IMR-90 (cell line): ENCODE results near the gene ATP8B4. TPM values are rescaled to one million over a fixed set of nuclear protein-coding genes. Genes with fewer than 3 reads are reported as not detected.

Experiments used
- ATAC-seq: fragments of 200-7000 bp; cut with Tn5 transposase; 2 replicates; pipeline ENCODE4 v1.9.1; 2020; ENCODE audit warnings: low read depth, mild to moderate bottlenecking, moderate library complexity
- BruUV-seq: library from RNA; stranded (reverse); fragments of 400-500 nt; replicated peaks from 2 replicates; lab custom pipeline; 2021; lab: Mats Ljungman, UMichigan
- CTCF ChIA-PET: fragments of 300-600 bp; formaldehyde crosslinking; extraction: SDS; loops from one replicate; lab custom pipeline; 2021; ENCODE audit warnings: antibody characterized with exemption; lab: Yijun Ruan, JAX
- POLR2A ChIA-PET: fragments of 300-600 bp; sonication (Branson Sonifier 250); formaldehyde crosslinking; loops from one replicate; lab custom pipeline; 2022; ENCODE audit warnings: antibody characterized with exemption; ENCODE audit not compliant: unreplicated experiment; lab: Charles Lee
- DNase-seq: peaks from one replicate; pipeline ENCODE4 v3.0.0; 2013
- H2AFZ ChIP-seq: replicated peaks from 2 replicates; pipeline ENCODE3; 2013; ENCODE audit warnings: low read length, mild to moderate bottlenecking; ENCODE audit not compliant: poor library complexity
- H2AK5ac ChIP-seq: 2 replicates; pipeline ENCODE4 v1.6.1; 2013; ENCODE audit warnings: low read depth, low read length, inconsistent platforms
- H2AK9ac ChIP-seq: replicated peaks from 2 replicates; pipeline ENCODE3; 2013; ENCODE audit warnings: mild to moderate bottlenecking, low read depth, low read length, moderate library complexity; ENCODE audit not compliant: poor library complexity
- H2BK120ac ChIP-seq: 2 replicates; pipeline ENCODE4 v1.6.1; 2013; ENCODE audit warnings: low read depth, low read length, inconsistent platforms
- H2BK15ac ChIP-seq: 3 replicates; pipeline ENCODE4 v1.6.1; 2013; ENCODE audit warnings: low read depth, low read length, inconsistent platforms
- H2BK20ac ChIP-seq: 2 replicates; pipeline ENCODE4 v1.6.1; 2013; ENCODE audit warnings: low read depth, mild to moderate bottlenecking, inconsistent platforms, low read length, moderate library complexity
- H2BK5ac ChIP-seq: 2 replicates; pipeline ENCODE4 v1.6.1; 2013; ENCODE audit warnings: mild to moderate bottlenecking, low read depth, low read length, inconsistent platforms; ENCODE audit not compliant: poor library complexity, severe bottlenecking
- H3K14ac ChIP-seq: replicated peaks from 2 replicates; pipeline ENCODE4 v1.6.1; 2013; ENCODE audit warnings: low read depth, low read length, inconsistent platforms
- H3K18ac ChIP-seq: 2 replicates; pipeline ENCODE4 v1.6.1; 2013; ENCODE audit warnings: low read depth, low read length, control low read depth
- H3K23ac ChIP-seq: 2 replicates; pipeline ENCODE4 v1.6.1; 2013; ENCODE audit warnings: low read depth, low read length, inconsistent platforms
- H3K27ac ChIP-seq: 2 replicates; pipeline ENCODE4 v1.5.1; 2013; ENCODE audit warnings: mild to moderate bottlenecking, control low read depth, low read length; ENCODE audit not compliant: insufficient read depth
- H3K27me3 ChIP-seq: 2 replicates; pipeline ENCODE4 v1.6.1; 2013; ENCODE audit warnings: low read length; ENCODE audit not compliant: control insufficient read depth, insufficient read depth
- H3K36me3 ChIP-seq: 2 replicates; pipeline ENCODE4 v1.6.1; 2013; ENCODE audit warnings: low read length, mixed read lengths; ENCODE audit not compliant: control insufficient read depth, insufficient read depth
- H3K4ac ChIP-seq: 2 replicates; pipeline ENCODE4 v1.6.1; 2013; ENCODE audit warnings: low read depth, low read length, inconsistent platforms
- H3K4me1 ChIP-seq: 2 replicates; pipeline ENCODE4 v1.6.1; 2013; ENCODE audit warnings: low read length, mixed read lengths; ENCODE audit not compliant: control insufficient read depth, insufficient read depth
- H3K4me2 ChIP-seq: 2 replicates; pipeline ENCODE4 v1.6.1; 2013; ENCODE audit warnings: low read depth, mild to moderate bottlenecking, control low read depth, low read length, moderate library complexity
- H3K4me3 ChIP-seq: 2 replicates; pipeline ENCODE4 v1.5.1; 2013; ENCODE audit warnings: low read depth, mild to moderate bottlenecking, control low read depth, low read length, moderate library complexity; ENCODE audit not compliant: insufficient read depth
- H3K56ac ChIP-seq: 2 replicates; pipeline ENCODE4 v1.6.1; 2013; ENCODE audit warnings: low read length, inconsistent platforms; ENCODE audit not compliant: insufficient read depth; ENCODE audit errors: extremely low read depth
- H3K79me1 ChIP-seq, 2 experiments: 2 replicates each; pipeline ENCODE4 v1.6.1; 2013; ENCODE audit warnings: low read length in 2 of 2, inconsistent platforms in 1 of 2, low read depth in 1 of 2
- H3K9ac ChIP-seq: 2 replicates; pipeline ENCODE4 v1.6.1; 2013; ENCODE audit warnings: low read depth, low read length, control low read depth
- H3K9me1 ChIP-seq: 2 replicates; pipeline ENCODE4 v1.6.1; 2013; ENCODE audit warnings: low read length, inconsistent platforms; ENCODE audit not compliant: insufficient read depth
- H3K9me3 ChIP-seq: 2 replicates; pipeline ENCODE4 v1.6.1; 2013; ENCODE audit warnings: low read length; ENCODE audit not compliant: control insufficient read depth, insufficient read depth
- H4K20me1 ChIP-seq: 2 replicates; pipeline ENCODE4 v1.6.1; 2013; ENCODE audit warnings: low read length, inconsistent platforms; ENCODE audit not compliant: insufficient read depth
- H4K5ac ChIP-seq: 2 replicates; pipeline ENCODE4 v1.6.1; 2013; ENCODE audit warnings: mild to moderate bottlenecking, low read depth, low read length, control low read depth
- H4K8ac ChIP-seq, 2 experiments: 2 replicates each; pipeline ENCODE4 v1.6.1; 2013; ENCODE audit warnings: low read depth in 2 of 2, low read length in 2 of 2, control low read depth in 1 of 2, inconsistent platforms in 1 of 2
- H4K91ac ChIP-seq: 2 replicates; pipeline ENCODE4 v1.6.1; 2013; ENCODE audit warnings: low read depth, low read length, inconsistent platforms; ENCODE audit not compliant: insufficient read depth
- BHLHE40 ChIP-seq: fragments of 150-350 bp; IDR thresholded peaks from 2 replicates; pipeline ENCODE4 v1.6.1; 2016; ENCODE audit warnings: mild to moderate bottlenecking, low read depth, low read length
- CEBPB ChIP-seq: IDR thresholded peaks from 2 replicates; pipeline ENCODE4 v1.6.1; 2012; ENCODE audit warnings: low read depth, low read length, improper control_type of control experiment
- CHD1 ChIP-seq: IDR thresholded peaks from 2 replicates; pipeline ENCODE4 v1.6.1; 2012; ENCODE audit warnings: low read depth, low read length, improper control_type of control experiment
- FOS ChIP-seq: fragments of 150-350 bp; IDR thresholded peaks from 2 replicates; pipeline ENCODE4 v1.6.1; 2016; ENCODE audit warnings: low read depth, low read length
- MAFK ChIP-seq: IDR thresholded peaks from 2 replicates; pipeline ENCODE4 v1.6.1; 2012; ENCODE audit warnings: low read depth, low read length, improper control_type of control experiment
- NFE2L2 ChIP-seq: fragments of 150-350 bp; IDR thresholded peaks from 2 replicates; pipeline ENCODE4 v1.6.1; 2016; ENCODE audit warnings: low read depth, mild to moderate bottlenecking, low read length
- POLR2A ChIP-seq: IDR thresholded peaks from 2 replicates; pipeline ENCODE4 v1.6.1; 2012; ENCODE audit warnings: mild to moderate bottlenecking, low read depth, low read length
- RAD21 ChIP-seq: IDR thresholded peaks from 2 replicates; pipeline ENCODE4 v1.6.1; 2012; ENCODE audit warnings: low read length, improper control_type of control experiment
- RCOR1 ChIP-seq: IDR thresholded peaks from 2 replicates; pipeline ENCODE4 v1.6.1; 2012; ENCODE audit warnings: mild to moderate bottlenecking, low read length, improper control_type of control experiment; ENCODE audit not compliant: insufficient replicate concordance
- RFX5 ChIP-seq: IDR thresholded peaks from 2 replicates; pipeline ENCODE4 v1.8.0; 2012; ENCODE audit warnings: low read depth, mild to moderate bottlenecking, low read length, moderate library complexity
- USF2 ChIP-seq: fragments of 150-350 bp; IDR thresholded peaks from 2 replicates; pipeline ENCODE4 v1.6.1; 2017; ENCODE audit warnings: mild to moderate bottlenecking, antibody characterized with exemption, low read length, low read depth
- WGBS, 2 experiments: methylation state at CpG; one replicate each; pipeline versions ENCODE4 v1.1.5 to v1.1.7; 2013; ENCODE audit warnings: missing lambda C conversion rate in 2 of 2; ENCODE audit not compliant: insufficient read length in 1 of 2; ENCODE audit errors: extremely low coverage in 2 of 2; 5-methylcytosine and 5-hydroxymethylcytosine counted together
- dilution Hi-C: fragments of 300-500 bp; cut with HindIII; formaldehyde crosslinking; loops from one replicate; pipeline ENCODE4 v1.14.3; 2018; ENCODE audit warnings: low sequenced_read_pairs; ENCODE audit not compliant: unreplicated experiment
- in situ Hi-C: fragments of 300-500 bp; cut with MboI; formaldehyde crosslinking; loops from 3 replicates; pipeline ENCODE4 v1.14.3; 2019; ENCODE audit warnings: low sequenced_read_pairs, inconsistent platforms, mixed read lengths
- intact Hi-C: fragments of 100-400 bp; cut with micrococcal nuclease; formaldehyde crosslinking; loops from 2 replicates; pipeline ENCODE4 v1.10.0; 2022
- polyA plus RNA-seq, 3 experiments: library from polyadenylated mRNA; depleted of rRNA; stranded (reverse); fragments of >200 nt; gene quantifications; 2 replicates each; pipeline ENCODE4 v1.2.3, GENCODE V29; 2012; ENCODE audit warnings: low replicate concordance in 1 of 3
- total RNA-seq: library from RNA; depleted of rRNA; stranded (reverse); fragments of >200 nt; gene quantifications from 2 replicates; pipeline ENCODE4 v1.2.3, GENCODE V29; 2012

ATP8B4 gene
- total and polyA plus RNA-seq, 2 of the 4 experiments (the other 2 are of a cell fraction) = 0.12 to 0.54 TPM

- no peak overlapping the region for H2BK20ac ChIP-seq
- in situ Hi-C loops = no loop called here
These were observed 237.6 kb downstream of the ATP8B4 start for GRCh38 chr15:49881433-49881832.

More at GRCh38 chr15:49881433-49881832, 237.6 kb downstream of the ATP8B4 start:
- Histone ChIP-seq H3K27ac (no peak overlapping the region), H4K20me1 (no peaks in the 10 kb centered on the region), H3K4me3 (no peak overlapping the region), H2BK120ac (no peak overlapping the region), H3K9ac (no peak overlapping the region), H3K4ac (no peak overlapping the region), H4K5ac (no peak overlapping the region), H3K9me1 (no peaks in the 10 kb centered on the region), H3K9me3 (no peaks in the 10 kb centered on the region), H2AK9ac (no peak overlapping the region), H3K4me2 (no peak overlapping the region), H4K8ac (no peak overlapping the region), H3K4me1 (peaks cover 14% of the 10 kb centered on the region), H2BK5ac (no peak overlapping the region), H2AFZ (no peak overlapping the region), H3K18ac (no peak overlapping the region), H2BK15ac (no peak overlapping the region), H3K14ac (no peak overlapping the region), H3K36me3 (no peaks in the 10 kb centered on the region), H3K27me3 (no peaks in the 10 kb centered on the region), H2AK5ac (no peak overlapping the region), H4K91ac (no peak overlapping the region), H3K23ac (no peak overlapping the region), H3K79me1 (no peaks in the 10 kb centered on the region), H3K56ac (no peak overlapping the region)
- intact Hi-C loops (no loop called here), dilution Hi-C loops (no loop called here)
- TF ChIP-seq NFE2L2 (no peak), RAD21 (no peak), CEBPB (no peak), BHLHE40 (no peak), FOS (no peak), MAFK (no peak), CHD1 (no peak), POLR2A (no peak), RFX5 (no peak), USF2 (no peak), RCOR1 (no peak)
- 67% methylated on average over 1 of the region's 3 CpGs; no CpG with 5 or more reads in 1 of the 2 experiments for WGBS, 2 experiments
- ChIA-PET CTCF (no interaction called here), POLR2A (no interaction called here)
- DNase-seq = no peak
- no peak for ATAC-seq
- BruUV-seq = no TSS peak
